Stomach (tissue), 4 donors: ENCODE measurements around the gene PRPF6.

ENCODE experiments used
- EP300 ChIP-seq: sonication (generic); formaldehyde crosslinking; IDR thresholded peaks from one replicate; pipeline ENCODE4 v1.6.1; 2017; ENCODE audit warnings: antibody characterized with exemption
- POLR2A ChIP-seq, 4 donors: fragments of 450-650 bp; IDR thresholded peaks; one replicate each; pipeline ENCODE4 v1.6.1; 2016; ENCODE audit warnings: antibody characterized with exemption in 4 of 4, control low read depth in 2 of 4, mild to moderate bottlenecking in 1 of 4, moderate library complexity in 1 of 4
- POLR2AphosphoS5 ChIP-seq, 3 donors: sonication (generic); formaldehyde crosslinking; IDR thresholded peaks; one replicate each; pipeline ENCODE4 v1.6.1; 2016; ENCODE audit warnings: antibody characterized with exemption in 3 of 3
- TF ChIP-seq, protein P1 (sequence below), 7 experiments: fragments of 450-650 bp in 4 of 7; fragments of 200-600 bp in 3 of 7; sonication (generic) in 3 of 7; IDR thresholded peaks; one replicate each; pipeline ENCODE4 v1.5.1; 2016 to 2019; ENCODE audit warnings: antibody characterized with exemption in 7 of 7, control low read depth in 2 of 7, mild to moderate bottlenecking in 1 of 7

DNA sequence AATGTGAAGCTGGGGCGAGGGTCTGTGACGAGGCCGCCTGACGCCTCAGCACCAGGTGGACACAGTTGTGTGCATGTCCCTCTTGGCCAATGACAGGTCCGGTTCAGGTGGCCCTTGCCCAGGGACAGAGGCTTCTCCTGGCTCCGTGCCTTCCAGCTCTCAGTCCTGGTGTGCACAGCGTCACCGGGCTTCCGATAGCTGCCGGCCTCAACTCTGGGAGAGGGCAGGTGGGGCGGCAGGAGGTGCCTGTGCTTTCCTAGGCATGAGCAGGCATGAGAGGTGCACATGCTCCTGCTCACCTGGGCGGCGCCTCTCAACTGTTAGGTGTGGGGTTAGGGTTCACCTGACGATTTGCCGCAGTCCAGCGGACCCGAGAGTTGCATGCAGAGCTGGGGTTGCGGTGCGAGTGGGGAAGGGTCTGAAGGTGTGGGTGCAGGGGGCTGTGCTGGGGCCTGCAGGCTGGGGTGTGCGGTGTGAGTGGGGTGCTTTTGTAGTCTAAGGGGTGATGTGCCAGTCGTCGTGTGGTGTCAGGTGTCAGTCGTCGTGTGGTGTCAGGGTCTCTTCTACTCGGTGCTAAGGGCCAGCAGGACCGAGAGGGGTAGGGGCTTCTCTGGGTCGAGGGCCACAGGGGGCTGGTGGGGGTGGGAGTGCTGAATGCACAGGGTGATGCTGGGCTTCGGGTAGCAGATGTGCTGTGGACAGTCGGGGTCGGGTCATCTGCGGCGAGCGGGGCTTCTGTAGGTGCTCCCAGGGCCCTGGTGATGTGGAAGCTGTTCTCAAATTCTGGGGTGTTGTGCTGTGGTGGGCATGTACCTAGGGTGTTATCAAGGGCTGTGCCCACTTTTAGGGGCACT, 72.3 kb downstream of the PRPF6 start:
- TF ChIP-seq, protein P1, sequence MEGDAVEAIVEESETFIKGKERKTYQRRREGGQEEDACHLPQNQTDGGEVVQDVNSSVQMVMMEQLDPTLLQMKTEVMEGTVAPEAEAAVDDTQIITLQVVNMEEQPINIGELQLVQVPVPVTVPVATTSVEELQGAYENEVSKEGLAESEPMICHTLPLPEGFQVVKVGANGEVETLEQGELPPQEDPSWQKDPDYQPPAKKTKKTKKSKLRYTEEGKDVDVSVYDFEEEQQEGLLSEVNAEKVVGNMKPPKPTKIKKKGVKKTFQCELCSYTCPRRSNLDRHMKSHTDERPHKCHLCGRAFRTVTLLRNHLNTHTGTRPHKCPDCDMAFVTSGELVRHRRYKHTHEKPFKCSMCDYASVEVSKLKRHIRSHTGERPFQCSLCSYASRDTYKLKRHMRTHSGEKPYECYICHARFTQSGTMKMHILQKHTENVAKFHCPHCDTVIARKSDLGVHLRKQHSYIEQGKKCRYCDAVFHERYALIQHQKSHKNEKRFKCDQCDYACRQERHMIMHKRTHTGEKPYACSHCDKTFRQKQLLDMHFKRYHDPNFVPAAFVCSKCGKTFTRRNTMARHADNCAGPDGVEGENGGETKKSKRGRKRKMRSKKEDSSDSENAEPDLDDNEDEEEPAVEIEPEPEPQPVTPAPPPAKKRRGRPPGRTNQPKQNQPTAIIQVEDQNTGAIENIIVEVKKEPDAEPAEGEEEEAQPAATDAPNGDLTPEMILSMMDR (IDR thresholded peaks at IDR 0.05): no peak
- no peak for TF ChIP-seq POLR2AphosphoS5 (IDR thresholded peaks at IDR 0.05)
- TF ChIP-seq POLR2A (IDR thresholded peaks at IDR 0.05): no peak
- TF ChIP-seq EP300: no peak
